Stimulated activated CD4-positive, alpha-beta T cell treated with anti-CD3 and anti-CD28 coated beads, Interleukin-1b, Interleukin-23, amount 100 ng/mL, for 1 hour (primary cell): Measurements from ENCODE around the gene CLCN3.
"Not testable (repeated sequence)": the region's sequence is repeated elsewhere in the genome, so short reads cannot be mapped to it uniquely, and the experiment has no call there.

ENCODE experiments used
- DNase-seq, 2 donors: peaks; one replicate each; pipeline ENCODE4 v3.0.0-alpha.2; 2020; ENCODE audit warnings: low read depth in 2 of 2

Gene CLCN3

DNA sequence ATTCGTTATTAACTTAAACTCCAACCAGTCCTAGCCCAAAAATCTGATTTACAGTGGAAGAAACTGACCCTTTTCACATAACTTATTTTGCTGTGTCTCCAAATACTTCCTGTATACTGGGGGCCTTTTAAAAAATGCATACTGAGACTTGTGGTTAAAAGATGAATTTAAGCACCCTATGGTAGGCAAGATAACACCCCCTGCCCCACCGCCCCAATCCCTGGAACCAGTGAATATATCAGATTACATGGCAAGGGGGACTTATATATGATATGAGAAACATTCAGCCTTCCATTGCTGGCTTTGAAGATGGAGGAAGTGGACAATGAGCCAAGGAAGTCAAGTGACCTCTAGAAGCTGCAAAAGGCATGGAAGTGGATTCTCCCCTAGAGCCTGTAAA, 3.1 kb upstream of the CLCN3 start:
- DNase-seq: no peak

- DNase-seq: no peak
These were observed 2.1 kb upstream of the CLCN3 start for GRCh38 chr4:169618286-169618685.

- DNase-seq: no peak
These were observed 1.4 kb upstream of the CLCN3 start for GRCh38 chr4:169618986-169619385.

GRCh38 chr4:169619518-169619957, 840 bp upstream of the CLCN3 start:
- DNase-seq: no peak

DNA sequence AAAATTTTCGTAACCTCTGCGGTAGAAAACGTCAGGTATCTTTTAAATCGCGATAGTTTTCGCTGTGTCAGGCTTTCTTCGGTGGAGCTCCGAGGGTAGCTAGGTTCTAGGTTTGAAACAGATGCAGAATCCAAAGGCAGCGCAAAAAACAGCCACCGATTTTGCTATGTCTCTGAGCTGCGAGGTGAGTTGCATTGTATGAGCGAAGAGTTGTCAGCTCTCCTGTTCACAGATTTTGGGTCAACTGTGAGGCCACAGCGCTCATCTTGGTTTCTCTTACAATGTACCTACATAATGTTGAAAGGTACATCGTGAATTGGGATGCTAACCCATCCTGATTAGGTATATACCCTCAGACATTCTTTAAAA, 486 bp downstream of the CLCN3 start:
- no peak for DNase-seq

GRCh38 chr4:169621731-169622492, 1.5 kb downstream of the CLCN3 start:
- no peak for DNase-seq

DNA sequence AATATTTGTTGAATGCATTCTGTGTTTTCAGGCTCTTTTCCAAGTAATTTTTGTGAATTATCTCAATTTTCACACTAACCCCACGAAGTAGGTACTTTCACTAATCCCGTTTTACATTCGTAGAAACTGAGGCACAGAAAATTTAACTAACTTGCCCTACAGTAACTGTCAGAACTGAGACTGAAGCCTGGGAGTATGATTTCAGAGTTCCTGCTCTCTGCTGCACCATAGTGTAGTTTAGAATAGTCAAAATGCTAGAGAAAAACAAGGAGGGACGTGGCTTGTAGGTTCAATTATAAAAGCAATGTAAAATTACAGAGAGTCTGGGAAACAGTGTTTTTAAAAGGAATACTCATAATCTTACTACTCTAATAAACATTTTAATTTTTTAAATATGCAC, 2.2 kb downstream of the CLCN3 start:
- no peak for DNase-seq

DNA sequence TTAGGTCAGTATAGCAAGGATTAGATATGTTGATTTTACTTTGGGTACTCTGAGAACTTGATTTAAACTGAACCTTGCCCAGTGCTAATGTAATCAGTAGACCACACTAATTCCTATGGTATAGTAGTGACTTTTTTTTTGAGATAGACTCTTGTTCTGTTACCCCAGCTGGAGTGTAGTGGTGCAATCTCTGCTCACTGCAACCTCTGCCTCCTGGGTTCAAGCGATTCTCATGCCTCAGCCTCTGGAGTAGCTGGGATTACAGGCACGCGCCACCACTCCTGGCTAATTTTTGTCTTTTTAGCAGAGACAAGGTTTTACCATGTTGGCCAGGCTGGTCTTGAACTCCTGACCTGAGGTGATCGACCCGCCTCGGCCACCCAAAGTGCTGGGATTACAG, 3.6 kb downstream of the CLCN3 start:
- DNase-seq: not testable (repeated sequence)

- no peak for DNase-seq
These were observed 5.5 kb downstream of the CLCN3 start for GRCh38 chr4:169625886-169626285.

DNA sequence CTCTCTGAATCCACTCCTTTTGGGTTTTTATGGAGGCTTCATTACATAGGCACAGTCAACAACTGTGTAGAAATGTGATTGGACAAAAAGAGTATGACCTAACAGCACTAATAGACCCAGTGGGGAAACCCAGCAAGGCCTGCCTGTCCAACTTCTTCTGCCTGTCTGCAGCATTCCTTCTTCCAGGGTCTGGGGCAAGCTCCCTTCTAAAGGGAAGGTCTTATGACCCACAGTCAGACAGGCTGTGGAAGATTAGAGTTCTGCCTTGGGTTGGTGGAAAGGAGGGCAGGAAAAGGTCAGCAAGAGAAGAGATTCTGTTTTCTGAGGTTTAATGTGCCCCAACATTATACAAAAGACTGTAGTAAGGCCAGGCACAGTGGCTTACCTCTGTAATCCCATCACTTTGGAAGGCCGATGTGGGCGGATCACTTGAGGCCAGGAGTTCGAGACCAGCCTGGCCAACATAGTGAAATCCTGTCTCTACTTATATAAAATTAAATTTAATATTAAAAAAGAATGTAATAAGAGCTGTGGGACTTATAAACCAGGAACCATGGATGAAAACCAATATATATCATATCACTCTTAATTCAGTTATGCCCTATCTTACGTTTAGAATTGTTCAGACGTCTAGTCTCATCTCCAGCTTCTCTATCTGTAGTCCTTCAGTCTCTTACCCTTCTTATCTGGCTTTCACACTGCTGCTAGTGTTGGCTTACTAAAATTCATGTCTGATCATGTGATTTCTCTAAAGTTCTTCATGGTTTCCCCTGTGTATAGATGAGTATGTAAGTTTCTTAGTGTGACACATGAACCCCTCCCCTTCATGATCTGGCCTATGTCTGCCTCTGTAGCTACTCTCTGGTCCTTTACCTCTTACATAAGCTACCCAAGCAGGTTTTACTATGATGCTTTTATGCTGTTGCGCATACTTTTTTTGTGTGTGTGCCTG, 6.2 kb downstream of the CLCN3 start:
- DNase-seq: no peak

- DNase-seq: no peak
These were observed 6.9 kb downstream of the CLCN3 start for GRCh38 chr4:169627307-169627706.

GRCh38 chr4:169628579-169628978, 8.2 kb downstream of the CLCN3 start:
- no peak for DNase-seq

DNA sequence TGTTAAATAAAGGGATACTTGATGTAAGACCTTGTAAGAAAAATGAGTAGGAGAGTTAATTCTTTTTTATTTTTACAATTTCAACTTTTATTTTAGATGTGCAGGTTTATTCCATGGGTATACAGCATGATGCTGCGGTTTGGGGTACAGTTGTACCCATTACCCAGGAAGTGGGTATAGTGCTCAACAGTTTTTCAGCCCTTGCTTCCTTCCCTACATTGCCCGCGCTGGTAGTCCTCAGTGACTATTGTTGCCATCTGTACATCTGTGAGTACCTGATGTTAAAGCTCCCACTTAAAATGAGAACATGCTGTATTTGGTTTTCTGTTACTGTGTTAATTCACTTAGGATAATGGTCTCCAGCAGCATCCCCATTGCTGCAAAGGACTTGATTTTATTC, 9.7 kb downstream of the CLCN3 start:
- DNase-seq: no peak

GRCh38 chr4:169632896-169633295, 12.5 kb downstream of the CLCN3 start:
- DNase-seq: no peak

DNA sequence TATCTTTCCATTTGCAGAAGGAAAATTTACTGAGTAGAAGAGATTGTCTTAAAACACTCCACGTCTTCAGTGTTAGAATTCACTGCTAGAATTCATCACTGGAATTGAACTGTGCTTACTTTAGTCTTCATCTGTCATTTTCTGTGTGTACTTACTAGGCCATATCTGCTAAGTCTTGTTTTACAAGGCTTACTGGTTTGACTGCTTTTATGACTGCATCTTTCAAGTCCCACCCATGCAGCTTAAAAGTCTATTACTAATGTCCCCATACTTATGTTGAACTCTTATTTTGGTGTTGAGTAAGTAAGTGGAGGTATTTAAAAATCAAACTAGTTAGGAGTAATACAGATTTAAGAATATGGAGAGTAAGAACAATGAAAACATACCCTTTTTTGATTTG, 14.6 kb downstream of the CLCN3 start:
- no peak for DNase-seq

- DNase-seq: no peak
These were observed 20.0 kb downstream of the CLCN3 start for GRCh38 chr4:169640261-169640870.

DNA sequence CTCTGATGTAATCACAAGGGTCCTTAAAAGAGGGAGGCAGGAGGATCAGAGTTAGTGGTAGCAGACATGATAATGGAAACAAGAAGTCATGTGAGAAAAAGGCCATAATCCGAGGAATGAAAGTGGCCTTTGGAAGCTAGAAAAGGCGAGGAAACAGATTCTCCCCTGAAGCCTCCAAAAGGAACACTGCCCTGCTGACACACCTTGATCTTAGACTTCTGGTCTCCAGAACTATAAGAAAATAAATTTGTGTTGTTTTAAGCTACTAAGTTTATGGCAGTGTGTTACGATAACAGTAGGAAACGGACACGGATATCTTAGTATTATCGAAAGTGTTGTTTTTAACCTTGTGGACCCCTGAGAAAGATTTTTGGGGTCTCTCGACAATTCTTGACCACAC, 24.4 kb downstream of the CLCN3 start:
- DNase-seq: no peak

DNA sequence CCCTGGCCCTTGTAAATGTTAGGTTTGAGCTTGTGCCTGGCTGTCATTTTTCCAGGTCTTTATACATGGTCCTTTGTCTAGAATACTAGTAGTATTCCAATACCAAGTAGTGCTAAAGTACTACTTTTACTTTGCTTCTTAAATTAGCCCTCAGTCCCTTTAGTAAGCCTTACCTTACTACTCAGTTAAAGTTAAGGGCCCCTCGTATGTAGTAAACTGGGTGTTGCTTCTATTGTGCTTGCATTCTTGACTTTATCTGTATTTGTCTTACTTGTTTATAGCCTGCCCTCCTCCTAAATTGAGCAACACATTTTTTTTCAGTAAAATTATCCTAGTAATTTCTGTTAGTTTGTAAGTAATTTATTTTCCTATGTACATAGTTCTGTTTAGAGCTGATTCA, 25.2 kb downstream of the CLCN3 start:
- DNase-seq: no peak

DNA sequence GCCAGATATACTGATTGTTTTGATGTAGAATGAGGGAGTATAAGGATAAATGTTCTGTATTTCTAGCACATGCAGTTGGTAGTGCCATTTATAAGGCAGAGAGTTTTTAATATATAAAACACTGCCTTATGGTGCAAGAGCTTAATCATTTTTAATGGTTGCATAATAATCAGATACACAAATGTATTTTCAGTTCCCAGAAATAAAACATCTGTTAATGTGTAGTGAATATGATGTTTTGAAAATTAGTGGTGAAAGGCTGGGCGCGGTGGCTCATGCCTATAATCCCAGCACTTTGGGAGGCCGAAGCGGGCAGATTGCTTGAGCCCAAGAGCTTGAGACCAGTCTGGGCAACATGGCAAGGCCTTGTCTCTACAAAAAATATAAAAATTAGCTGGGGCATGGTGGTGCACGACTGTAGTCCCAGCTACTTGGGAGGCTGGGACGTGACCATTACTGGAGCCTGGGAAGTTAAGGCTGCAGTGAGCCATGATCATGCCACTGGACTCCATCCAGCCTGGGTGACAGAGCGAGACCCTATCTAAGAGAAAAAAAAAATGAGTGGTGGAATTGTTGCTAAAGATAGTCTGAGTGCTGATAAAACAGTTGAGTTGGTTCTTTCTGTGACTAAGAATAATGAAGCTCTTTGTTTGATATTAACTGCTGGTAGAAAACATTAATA, 29.3 kb downstream of the CLCN3 start:
- no peak for DNase-seq

GRCh38 chr4:169650227-169650936, 30.0 kb downstream of the CLCN3 start:
- no peak for DNase-seq

DNA sequence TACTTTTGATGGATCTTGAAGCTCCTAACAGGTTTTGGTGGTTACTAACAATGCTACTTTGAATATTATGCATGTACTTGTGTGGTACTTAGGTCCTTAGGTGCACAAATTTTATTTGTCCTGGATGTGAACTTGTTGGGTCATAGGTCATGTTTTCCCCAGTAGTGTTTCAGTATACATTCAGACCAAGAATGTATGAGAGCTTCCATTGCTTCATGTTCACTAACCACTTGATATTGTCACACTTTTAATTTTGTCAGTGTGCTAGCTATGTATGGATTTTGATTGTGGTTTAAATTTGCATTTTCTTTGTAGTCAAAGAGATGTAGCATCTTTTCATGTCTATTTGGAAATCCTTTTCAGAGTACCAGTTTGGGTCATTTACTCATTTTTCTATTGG, 32.2 kb downstream of the CLCN3 start:
- DNase-seq: no peak
